H1 (cell line): ENCODE data around the gene SERPINB13. TPM values are rescaled to one million over a fixed set of nuclear protein-coding genes. Genes with fewer than 3 reads are reported as not detected.

Experiments
- CTCF ChIA-PET: fragments of 300-600 bp; sonication (Branson Sonifier 250); formaldehyde crosslinking; loops from one replicate; lab custom pipeline; 2021; ENCODE audit not compliant: partially characterized antibody; lab: Charles Lee
- POLR2A ChIA-PET: fragments of 300-600 bp; sonication (Branson Sonifier 250); formaldehyde crosslinking; loops from one replicate; lab custom pipeline; 2021; ENCODE audit warnings: inconsistent platforms; ENCODE audit not compliant: partially characterized antibody; lab: Charles Lee
- DNase-seq, 2 experiments: peaks; one replicate each; pipeline versions ENCODE4 v3.0.0 to v3.0.0-alpha.2; 2010 to 2022; ENCODE audit warnings: low spot score in 2 of 2, low read depth in 1 of 2, mixed read lengths in 1 of 2
- FAIRE-seq: peaks from 2 replicates; lab custom pipeline; 2011; peaks lifted over from hg19 to GRCh38; lab: Jason Lieb, UNC
- H2AFZ ChIP-seq: 2 replicates; pipeline ENCODE4 v1.8.1; 2012; ENCODE audit warnings: low read length, inconsistent platforms
- H2AK5ac ChIP-seq: 2 replicates; pipeline ENCODE4 v1.6.1; 2013; ENCODE audit warnings: low read depth, low read length
- H2BK120ac ChIP-seq: replicated peaks from 2 replicates; pipeline ENCODE3; 2013; ENCODE audit warnings: low read depth, low read length, inconsistent platforms
- H2BK12ac ChIP-seq: 2 replicates; pipeline ENCODE4 v1.6.1; 2013; ENCODE audit warnings: low read depth, low read length
- H2BK15ac ChIP-seq: 2 replicates; pipeline ENCODE4 v1.6.1; 2013; ENCODE audit warnings: low read length
- H2BK20ac ChIP-seq: 2 replicates; pipeline ENCODE4 v1.6.1; 2013; ENCODE audit warnings: low read length
- H2BK5ac ChIP-seq: 2 replicates; pipeline ENCODE4 v1.6.1; 2013; ENCODE audit warnings: low read depth, low read length
- H3K14ac ChIP-seq: 2 replicates; pipeline ENCODE4 v1.6.1; 2013; ENCODE audit warnings: inconsistent platforms; ENCODE audit not compliant: insufficient read length
- H3K18ac ChIP-seq: 2 replicates; pipeline ENCODE4 v1.6.1; 2013; ENCODE audit warnings: low read length; ENCODE audit errors: extremely low read depth
- H3K23ac ChIP-seq: 2 replicates; pipeline ENCODE4 v1.6.1; 2013; ENCODE audit warnings: inconsistent platforms; ENCODE audit not compliant: insufficient read length
- H3K23me2 ChIP-seq: 2 replicates; pipeline ENCODE4 v1.6.1; 2013; ENCODE audit warnings: low read depth, low read length
- H3K27ac ChIP-seq: 2 replicates; pipeline ENCODE4 v1.6.1; 2011; ENCODE audit warnings: low read depth, low read length, inconsistent platforms
- H3K27me3 ChIP-seq, 4 experiments: replicated peaks in 1 of 4; 1 replicate in 1 of 4; 2 replicates in 3 of 4; pipeline versions ENCODE4 v1.6.1 to v1.8.1; 2011 to 2013; ENCODE audit warnings: low read length in 3 of 4, mild to moderate bottlenecking in 3 of 4, inconsistent platforms in 2 of 4, mixed read lengths in 2 of 4, moderate library complexity in 1 of 4; ENCODE audit not compliant: control insufficient read depth in 3 of 4, insufficient read depth in 3 of 4; ENCODE audit errors: extremely low read depth in 1 of 4
- H3K36me3 ChIP-seq, 4 experiments: 2 replicates each; pipeline versions ENCODE4 v1.6.1 to v1.8.1; 2011 to 2013; ENCODE audit warnings: mild to moderate bottlenecking in 4 of 4, low read length in 3 of 4, moderate library complexity in 2 of 4, control low read depth in 1 of 4, inconsistent platforms in 1 of 4; ENCODE audit not compliant: insufficient read depth in 4 of 4, control insufficient read depth in 2 of 4
- H3K4ac ChIP-seq: replicated peaks from 2 replicates; pipeline ENCODE3; 2013; ENCODE audit warnings: low read length, low read depth, mixed read lengths, inconsistent platforms; ENCODE audit not compliant: insufficient read length
- H3K4me1 ChIP-seq, 4 experiments: replicated peaks in 1 of 4; 1 replicate in 1 of 4; 2 replicates in 3 of 4; pipeline versions ENCODE4 v1.6.1 to v1.8.1; 2011 to 2013; ENCODE audit warnings: low read length in 3 of 4, inconsistent platforms in 2 of 4, mixed read lengths in 1 of 4; ENCODE audit not compliant: insufficient read depth in 4 of 4, control insufficient read depth in 3 of 4
- H3K4me2 ChIP-seq, 2 experiments: 2 replicates each; pipeline versions ENCODE4 v1.6.1 to v1.8.1; 2011 to 2013; ENCODE audit warnings: low read depth in 2 of 2, low read length in 2 of 2, control low read depth in 1 of 2, inconsistent platforms in 1 of 2, mild to moderate bottlenecking in 1 of 2; ENCODE audit not compliant: insufficient read depth in 1 of 2
- H3K4me3 ChIP-seq, 4 experiments: fragments of 200-600, 300-600 bp in 1 of 4; sonication (generic), shearing (Covaris generic), sonication (Bioruptor Twin) in 1 of 4; 2 replicates each; pipeline versions ENCODE4 v1.5.1 to v1.8.1; 2011 to 2016; ENCODE audit warnings: low read length in 4 of 4, low read depth in 3 of 4, control low read depth in 2 of 4, inconsistent platforms in 2 of 4, mild to moderate bottlenecking in 2 of 4, mixed read lengths in 1 of 4, moderate library complexity in 1 of 4; ENCODE audit not compliant: insufficient read depth in 2 of 4; ENCODE audit errors: extremely low read depth in 1 of 4
- H3K56ac ChIP-seq: replicated peaks from 2 replicates; pipeline ENCODE3; 2013; ENCODE audit warnings: low read depth, mild to moderate bottlenecking, mixed read lengths, low read length, inconsistent platforms; ENCODE audit not compliant: insufficient read length
- H3K79me1 ChIP-seq: 2 replicates; pipeline ENCODE4 v1.6.1; 2013; ENCODE audit warnings: low read depth, low read length, control low read depth
- H3K79me2 ChIP-seq, 2 experiments: 2 replicates each; pipeline versions ENCODE4 v1.6.1 to v1.8.1; 2012 to 2013; ENCODE audit warnings: low read length in 2 of 2, mild to moderate bottlenecking in 2 of 2, inconsistent platforms in 1 of 2; ENCODE audit not compliant: insufficient read depth in 2 of 2, control insufficient read depth in 1 of 2
- H3K9ac ChIP-seq, 4 experiments: replicated peaks in 1 of 4; 1 replicate in 1 of 4; 2 replicates in 3 of 4; pipeline versions ENCODE4 v1.6.1 to v1.8.1; 2011 to 2013; ENCODE audit warnings: low read depth in 3 of 4, low read length in 3 of 4, control low read depth in 2 of 4, mild to moderate bottlenecking in 2 of 4, moderate library complexity in 2 of 4, inconsistent platforms in 1 of 4; ENCODE audit errors: extremely low read depth in 1 of 4
- H3K9me3 ChIP-seq, 2 experiments: 2 replicates each; pipeline versions ENCODE4 v1.6.1 to v1.8.1; 2012 to 2013; ENCODE audit warnings: mild to moderate bottlenecking in 2 of 2, moderate library complexity in 2 of 2, control low read depth in 1 of 2, inconsistent platforms in 1 of 2, low read depth in 1 of 2, low read length in 1 of 2, mixed read lengths in 1 of 2; ENCODE audit not compliant: insufficient read depth in 2 of 2
- H4K20me1 ChIP-seq, 2 experiments: replicated peaks in 1 of 2; 2 replicates each; pipeline versions ENCODE3 to v1.8.1; 2011 to 2013; ENCODE audit warnings: inconsistent platforms in 2 of 2, low read length in 2 of 2, mild to moderate bottlenecking in 1 of 2; ENCODE audit not compliant: insufficient read depth in 2 of 2, control insufficient read depth in 1 of 2
- H4K5ac ChIP-seq: 2 replicates; pipeline ENCODE4 v1.6.1; 2013; ENCODE audit warnings: low read length, low read depth, mixed read lengths, inconsistent platforms; ENCODE audit not compliant: insufficient read length
- H4K8ac ChIP-seq: 2 replicates; pipeline ENCODE4 v1.8.0; 2013; ENCODE audit warnings: mild to moderate bottlenecking, moderate library complexity, low read length, inconsistent platforms; ENCODE audit not compliant: insufficient read depth; ENCODE audit errors: extremely low read depth
- H4K91ac ChIP-seq: replicated peaks from 2 replicates; pipeline ENCODE3; 2013; ENCODE audit warnings: low read length, mixed read lengths, inconsistent platforms; ENCODE audit not compliant: insufficient read length
- ATF2 ChIP-seq: IDR thresholded peaks from 2 replicates; pipeline ENCODE4 v1.6.1; 2012; ENCODE audit warnings: low read length, inconsistent platforms
- PHF8 ChIP-seq: fragments of 200-600 bp; sonication (generic); conservative IDR thresholded peaks from 2 replicates; pipeline ENCODE4 v1.7.1; 2012; ENCODE audit warnings: low read depth, mild to moderate bottlenecking, inconsistent platforms, low read length, moderate library complexity
- YY1 ChIP-seq: IDR thresholded peaks from 2 replicates; pipeline ENCODE4 v1.6.1; 2011; ENCODE audit warnings: low read depth, mild to moderate bottlenecking, low read length
- WGBS, 2 experiments: shearing (Covaris generic) in 1 of 2; methylation state at CpG; one replicate each; pipeline versions ENCODE4 v1.1.6 to v1.1.7; 2013 to 2015; ENCODE audit warnings: low lambda C conversion rate in 2 of 2, mixed read lengths in 2 of 2, inconsistent platforms in 1 of 2, low coverage in 1 of 2, missing lambda C conversion rate in 1 of 2; ENCODE audit not compliant: insufficient replicate concordance in 2 of 2, insufficient coverage in 1 of 2, insufficient read length in 1 of 2; ENCODE audit errors: extremely low coverage in 1 of 2, missing lambda C conversion rate in 1 of 2; 5-methylcytosine and 5-hydroxymethylcytosine counted together
- polyA plus RNA-seq, 7 experiments: library from polyadenylated mRNA; depleted of rRNA in 3 of 7; stranded (reverse) in 5 of 7; unstranded in 2 of 7; fragments of >200 nt in 5 of 7; fragments of 200-250 nt in 2 of 7; gene quantifications; 1 replicate in 5 of 7; 2 replicates in 1 of 7; 4 replicates in 1 of 7; pipeline versions ENCODE4 v1.2.1 to v1.2.3, GENCODE V29; 2011 to 2013; ENCODE audit warnings: missing spikeins in 2 of 7, mixed read lengths in 2 of 7
- total RNA-seq: library from RNA; stranded (reverse); fragmentation: NEBNext Ultra II Directional; extraction: Animal tissue kit (Norgen Biotek cat#: 25700); gene quantifications from 2 replicates; pipeline ENCODE4 v1.2.1, GENCODE V29; 2021

The SERPINB13 gene
- total and polyA plus RNA-seq, 2 of the 8 experiments (the other 6 are each of a cell fraction or from before 2014, with no cell fraction given): not detected

GRCh38 chr18:63604791-63605567 lies 17.8 kb downstream of the SERPINB13 start:
- no peak for DNase-seq
- H3K27ac ChIP-seq: no peak overlapping the region
- WGBS, 2 experiments: 91% methylated on average over 4 of the region's 4 CpGs; no CpG with 5 or more reads in 1 of the 2 experiments
- TF ChIP-seq YY1 (no peak), PHF8 (no peak), ATF2 (no peak)

More at GRCh38 chr18:63604791-63605567, 17.8 kb downstream of the SERPINB13 start:
- Histone ChIP-seq H2AK5ac (no peak overlapping the region), H3K79me2 (no peaks in the 10 kb centered on the region), H2BK120ac (no peak overlapping the region), H3K23me2 (no peaks in the 10 kb centered on the region), H3K23ac (no peak overlapping the region), H2BK12ac (no peak overlapping the region), H2BK5ac (no peak overlapping the region), H3K27me3 (no peaks in the 10 kb centered on the region), H3K14ac (no peak overlapping the region), H2BK15ac (no peak overlapping the region), H2BK20ac (no peak overlapping the region), H3K36me3 (no peaks in the 10 kb centered on the region), H3K4me2 (no peak overlapping the region), H3K4ac (no peak overlapping the region), H3K18ac (no peak overlapping the region), H3K79me1 (no peaks in the 10 kb centered on the region), H3K4me3 (no peak overlapping the region), H4K91ac (no peak overlapping the region), H4K8ac (no peak overlapping the region), H3K9ac (no peak overlapping the region), H3K56ac (no peak overlapping the region), H2AFZ (0 out of 2 replicates have a peak overlapping the region, but pooled peaks have one; percentile 16), H4K5ac (no peak overlapping the region), H4K20me1 (no peaks in the 10 kb centered on the region), H3K4me1 (no peaks in the 10 kb centered on the region), H3K9me3 (no peaks in the 10 kb centered on the region)
- ChIA-PET POLR2A (no interaction called here), CTCF (interaction anchor here (0.9 to 2.3 kb wide), 3 partner anchors 9 to 40 kb away, joined by 3 to 7 read pairs (median 3); no protein-coding TSS in a partner anchor)
- no peak for FAIRE-seq
